Gastrocnemius medialis (tissue), 4 donors: ENCODE measurements around the gene GTF2B. TPM values are rescaled to one million over a fixed set of nuclear protein-coding genes. Genes with fewer than 3 reads are reported as not detected.
"Not testable (repeated sequence)": the region's sequence is repeated elsewhere in the genome, so short reads cannot be mapped to it uniquely, and the experiment has no call there.

Experiments used
- ATAC-seq, 2 donors: fragments of 150-250 bp; one replicate each; pipeline ENCODE4 v1.9.1; 2016
- DNase-seq, 2 donors: peaks; one replicate each; pipeline ENCODE4 v3.0.0-alpha.2; 2019
- H3K27ac ChIP-seq, 4 donors: fragments of 200-600 bp; sonication (generic); 1 replicate in 1 of 4; 2 replicates in 3 of 4; pipeline ENCODE4 v1.5.1; 2016 to 2018; ENCODE audit warnings: mild to moderate bottlenecking in 2 of 4, moderate library complexity in 1 of 4
- H3K27me3 ChIP-seq, 3 donors: fragments of 200-600 bp; sonication (generic) in 2 of 3; 1 replicate in 1 of 3; 2 replicates in 2 of 3; pipeline versions ENCODE4 v1.5.1 to v1.6.0; 2016 to 2019; ENCODE audit warnings: mild to moderate bottlenecking in 1 of 3, moderate library complexity in 1 of 3
- H3K36me3 ChIP-seq, 2 donors: fragments of 200-600 bp; sonication (generic) in 1 of 2; one replicate each; pipeline ENCODE4 v1.5.1; 2017 to 2018
- H3K4me1 ChIP-seq, 2 donors: fragments of 200-600 bp; sonication (generic) in 1 of 2; one replicate each; pipeline ENCODE4 v1.5.1; 2016 to 2017; ENCODE audit warnings: mild to moderate bottlenecking in 2 of 2
- H3K4me3 ChIP-seq, 4 donors: fragments of 200-600 bp; sonication (generic) in 3 of 4; 1 replicate in 1 of 4; 2 replicates in 3 of 4; pipeline ENCODE4 v1.5.1; 2016 to 2019; ENCODE audit warnings: mild to moderate bottlenecking in 2 of 4
- H3K9me3 ChIP-seq, 3 donors: fragments of 200-600 bp; sonication (generic) in 2 of 3; 1 replicate in 1 of 3; 2 replicates in 2 of 3; pipeline ENCODE4 v1.5.1; 2016 to 2019
- POLR2A ChIP-seq, 2 donors: fragments of 450-650 bp; IDR thresholded peaks; one replicate each; pipeline ENCODE4 v1.6.1; 2017; ENCODE audit warnings: antibody characterized with exemption in 2 of 2, mild to moderate bottlenecking in 2 of 2, moderate library complexity in 2 of 2
- in situ Hi-C, 4 donors: fragments of 200-750 bp; cut with MboI; loops; one replicate each; pipeline versions ENCODE4 v1.15.0 to v1.8.0; 2017; ENCODE audit warnings: low sequenced_read_pairs in 4 of 4
- intact Hi-C: fragments of 100-400 bp; cut with DNase I; formaldehyde crosslinking; loops from one replicate; pipeline ENCODE4 v1.15.1; 2023; ENCODE audit warnings: low total_unique reads
- total RNA-seq, 4 donors: library from RNA; depleted of rRNA; stranded (reverse); fragments of >200 nt; gene quantifications; one replicate each; pipeline versions ENCODE4 v1.1.0 to v1.2.3, GENCODE V29; 2016
- TF ChIP-seq, protein P1 (sequence below), 5 experiments: fragments of 450-650 bp in 3 of 5; fragments of 200-600 bp in 2 of 5; sonication (generic) in 2 of 5; IDR thresholded peaks in 4 of 5; conservative IDR thresholded peaks in 1 of 5; 1 replicate in 4 of 5; 2 replicates in 1 of 5; pipeline ENCODE4 v1.5.1; 2016 to 2019; ENCODE audit warnings: antibody characterized with exemption in 5 of 5, mild to moderate bottlenecking in 3 of 5, moderate library complexity in 3 of 5

GTF2B gene, protein sequence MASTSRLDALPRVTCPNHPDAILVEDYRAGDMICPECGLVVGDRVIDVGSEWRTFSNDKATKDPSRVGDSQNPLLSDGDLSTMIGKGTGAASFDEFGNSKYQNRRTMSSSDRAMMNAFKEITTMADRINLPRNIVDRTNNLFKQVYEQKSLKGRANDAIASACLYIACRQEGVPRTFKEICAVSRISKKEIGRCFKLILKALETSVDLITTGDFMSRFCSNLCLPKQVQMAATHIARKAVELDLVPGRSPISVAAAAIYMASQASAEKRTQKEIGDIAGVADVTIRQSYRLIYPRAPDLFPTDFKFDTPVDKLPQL
- 10 to 100 TPM; 20.2 to 30.3 (median 24.7) TPM for total RNA-seq

GRCh38 chr1:88891318-88891950 lies at the start of gene GTF2B:
Gene GTF2B (minus strand): TSS chr1:88891567. CDS start chr1:88891499, 68 bp downstream.
- Histone ChIP-seq H3K4me3 (peak within 1 kb of the TSS; percentile 95 to 100 (median 98)), H3K27me3 (no peaks in the 10 kb centered on the region), H3K4me1 (peaks cover 23 to 28% of the 10 kb centered on the region in 2 donors), H3K9me3 (no peaks in the 10 kb centered on the region), H3K27ac (peak within 1 kb of the TSS; percentile 92 to 99 (median 97)), H3K36me3 (peaks cover 0 to 14% of the 10 kb centered on the region in 2 donors)
- DNase-seq (peak; percentile 91 to 92), ATAC-seq (peak; percentile 91 to 94)
- in situ Hi-C loops, result loop anchor here in 2 of 4 donors (10.0 kb wide), 2 partner anchors 207 to 217 kb away; partner anchors contain the start of gene PKN2 (in 1 of the 2)
- intact Hi-C loops, result loop anchor here (1.0 kb wide), 2 partner anchors 101 to 207 kb away; partner anchors contain the start of genes KYAT3, PKN2 and RBMXL1
- TF ChIP-seq, protein P1, sequence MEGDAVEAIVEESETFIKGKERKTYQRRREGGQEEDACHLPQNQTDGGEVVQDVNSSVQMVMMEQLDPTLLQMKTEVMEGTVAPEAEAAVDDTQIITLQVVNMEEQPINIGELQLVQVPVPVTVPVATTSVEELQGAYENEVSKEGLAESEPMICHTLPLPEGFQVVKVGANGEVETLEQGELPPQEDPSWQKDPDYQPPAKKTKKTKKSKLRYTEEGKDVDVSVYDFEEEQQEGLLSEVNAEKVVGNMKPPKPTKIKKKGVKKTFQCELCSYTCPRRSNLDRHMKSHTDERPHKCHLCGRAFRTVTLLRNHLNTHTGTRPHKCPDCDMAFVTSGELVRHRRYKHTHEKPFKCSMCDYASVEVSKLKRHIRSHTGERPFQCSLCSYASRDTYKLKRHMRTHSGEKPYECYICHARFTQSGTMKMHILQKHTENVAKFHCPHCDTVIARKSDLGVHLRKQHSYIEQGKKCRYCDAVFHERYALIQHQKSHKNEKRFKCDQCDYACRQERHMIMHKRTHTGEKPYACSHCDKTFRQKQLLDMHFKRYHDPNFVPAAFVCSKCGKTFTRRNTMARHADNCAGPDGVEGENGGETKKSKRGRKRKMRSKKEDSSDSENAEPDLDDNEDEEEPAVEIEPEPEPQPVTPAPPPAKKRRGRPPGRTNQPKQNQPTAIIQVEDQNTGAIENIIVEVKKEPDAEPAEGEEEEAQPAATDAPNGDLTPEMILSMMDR (IDR thresholded peaks at IDR 0.05 in 4 of 5, conservative IDR thresholded peaks at IDR 0.05 in 1 of 5), result no peak
- peak; percentile 86 to 87 for TF ChIP-seq POLR2A (IDR thresholded peaks at IDR 0.05)

GRCh38 chr1:88938528-88938927 lies 47.2 kb upstream of the GTF2B start:
- H3K9me3 ChIP-seq, H3K4me3 ChIP-seq, H3K27ac ChIP-seq, H3K27me3 ChIP-seq, intact Hi-C loops, DNase-seq, in situ Hi-C loops, ATAC-seq, H3K4me1 ChIP-seq: not testable (repeated sequence)
- peaks cover 0 to 38% of the 10 kb centered on the region in 2 donors for H3K36me3 ChIP-seq

- no peak for TF ChIP-seq POLR2A (IDR thresholded peaks at IDR 0.05)
- TF ChIP-seq, protein P1 (IDR thresholded peaks at IDR 0.05 in 4 of 5, conservative IDR thresholded peaks at IDR 0.05 in 1 of 5), result no peak
- H3K4me3 ChIP-seq, result no peak overlapping the region
- DNase-seq, result no peak
- no peak overlapping the region for H3K27ac ChIP-seq
- peaks cover 0 to 27% of the 10 kb centered on the region in 2 donors for H3K36me3 ChIP-seq
- H3K4me1 ChIP-seq, result no peaks in the 10 kb centered on the region
- intact Hi-C loops (loop anchor here (1.0 kb wide), 1 partner anchor 16 kb away; no protein-coding TSS in a partner anchor), in situ Hi-C loops (no loop called here)
- no peak for ATAC-seq
- no peaks in the 10 kb centered on the region for H3K9me3 ChIP-seq
- H3K27me3 ChIP-seq, result no peaks in the 10 kb centered on the region
Observed at GRCh38 chr1:88936760-88937342, 45.5 kb upstream of the GTF2B start.

DNA sequence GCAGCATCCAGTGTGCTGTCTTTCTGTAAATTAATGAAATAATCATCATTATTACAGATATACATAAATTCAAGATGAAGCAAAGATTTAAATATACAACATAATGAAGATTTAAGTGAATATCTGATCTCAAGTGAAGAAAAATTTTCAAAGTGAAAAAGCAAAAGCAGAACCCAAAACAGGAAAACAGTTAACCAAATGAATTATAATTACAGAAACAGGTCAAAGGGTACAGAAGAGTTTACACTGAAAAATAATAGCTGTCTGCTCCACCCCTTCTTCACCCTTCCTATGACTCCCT lies 44.8 kb upstream of the GTF2B start:
- TF ChIP-seq, protein P1 (IDR thresholded peaks at IDR 0.05 in 4 of 5, conservative IDR thresholded peaks at IDR 0.05 in 1 of 5), result peak in 1 of 5 experiments; percentile 12
- TF ChIP-seq POLR2A (IDR thresholded peaks at IDR 0.05), result no peak
- Histone ChIP-seq H3K9me3 (no peaks in the 10 kb centered on the region), H3K4me3 (no peak overlapping the region), H3K27me3 (no peaks in the 10 kb centered on the region), H3K36me3 (peaks cover 0 to 22% of the 10 kb centered on the region in 2 donors), H3K4me1 (no peaks in the 10 kb centered on the region), H3K27ac (no peak overlapping the region)
- DNase-seq (no peak), ATAC-seq (no peak)
- in situ Hi-C loops, result no loop called here
- intact Hi-C loops, result no loop called here
